Naive thymus-derived CD4-positive, alpha-beta T cell (primary cell): ENCODE measurements around the gene SNED1. TPM values are rescaled to one million over a fixed set of nuclear protein-coding genes. Genes with fewer than 3 reads are reported as not detected.

Source experiments
- polyA plus RNA-seq, 2 donors: library from polyadenylated mRNA; unstranded; fragments of 300-500 nt; fragmentation: Illumina TruSeq; gene quantifications; one replicate each; pipeline ENCODE4 v1.2.3, GENCODE V29; 2021
- total RNA-seq, 6 experiments: library from RNA in 5 of 6; stranded (reverse) in 5 of 6; gene quantifications; 1 replicate in 5 of 6; 2 replicates in 1 of 6; pipeline ENCODE4 v1.2.3 and lab custom pipeline; 2021 to 2026

SNED1 gene
- total and polyA plus RNA-seq, 7 experiments from 2014 or later = 1.0 to 120 (median 32.9) TPM

Other genes with a start within 250 kb of the SNED1 start
- under 1 TPM in 1 of 5 experiments, not detected in 4; 0.24 TPM for gene KIF1A, start 178.4 kb upstream of the SNED1 start, total RNA-seq
- gene KIF1A, start 178.4 kb upstream of the SNED1 start, polyA plus RNA-seq = not detected
- not detected for gene AGXT, start 129.8 kb upstream of the SNED1 start, total RNA-seq
- gene AGXT, start 129.8 kb upstream of the SNED1 start, polyA plus RNA-seq = not detected
- not detected for gene MAB21L4, start 102.5 kb upstream of the SNED1 start, total RNA-seq
- gene MAB21L4, start 102.5 kb upstream of the SNED1 start, polyA plus RNA-seq = not detected
- under 1 TPM in 1 of 5 experiments, not detected in 4; 0.22 TPM for gene CROCC2, start 92.3 kb upstream of the SNED1 start, total RNA-seq
- not detected for gene CROCC2, start 92.3 kb upstream of the SNED1 start, polyA plus RNA-seq
- 100 to 1,000 TPM in 2 of 5 experiments, 10 to 100 TPM in 3; 45.3 to 214 (median 91.8) TPM for gene MTERF4, start 103.7 kb downstream of the SNED1 start, total RNA-seq
- gene MTERF4, start 103.7 kb downstream of the SNED1 start, polyA plus RNA-seq = 10 to 100 TPM; 73.1 to 82.3 TPM
- 100 to 1,000 TPM in 3 of 5 experiments, 10 to 100 TPM in 2; 72.0 to 160 (median 127) TPM for gene PASK, start 150.9 kb downstream of the SNED1 start, total RNA-seq
- gene PASK, start 150.9 kb downstream of the SNED1 start, polyA plus RNA-seq = 10 to 100 TPM; 15.0 to 25.3 TPM
- 100 to 1,000 TPM in 1 of 5 experiments, 10 to 100 TPM in 4; 39.2 to 105 (median 55.3) TPM for gene PPP1R7, start 151.8 kb downstream of the SNED1 start, total RNA-seq
- gene PPP1R7, start 151.8 kb downstream of the SNED1 start, polyA plus RNA-seq = 100 to 1,000 TPM; 110 to 122 TPM
- gene ANO7, start 190.1 kb downstream of the SNED1 start, total RNA-seq = under 1 TPM; 0.16 to 0.94 (median 0.27) TPM
- under 1 TPM in 1 of 2 donors, not detected in 1; 0.32 TPM for gene ANO7, start 190.1 kb downstream of the SNED1 start, polyA plus RNA-seq